ENCODE measurements around the gene UTP14A.

The UTP14A gene

DNA sequence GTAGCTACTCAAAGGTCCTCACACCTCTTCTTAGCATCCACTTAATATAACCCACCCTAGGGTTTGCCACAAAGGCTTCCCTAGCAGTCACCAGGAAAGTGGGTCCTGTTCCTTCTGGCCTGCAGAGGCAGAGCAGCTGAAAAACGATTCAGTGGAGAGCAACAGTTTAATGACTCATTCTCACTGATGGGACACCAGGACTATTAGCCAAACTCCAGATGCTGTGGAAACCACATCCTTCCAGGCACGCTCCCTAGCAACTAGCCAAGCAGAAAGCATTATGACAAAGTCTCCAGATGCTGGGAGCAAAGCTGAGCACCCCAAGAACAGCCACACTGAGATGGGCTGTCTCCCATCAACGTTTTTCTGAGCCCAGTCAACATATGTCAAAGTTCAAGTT is 30.3 kb upstream of the UTP14A start:
- H3K27me3 ChIP-seq (replicated peaks; ENCODE audit: insufficient read depth, low read length) = no peaks in the 10 kb centered on the region
- no peaks in the 10 kb centered on the region for H3K79me2 ChIP-seq (ENCODE audit: low read length)
- no peaks in the 10 kb centered on the region for H3K4me1 ChIP-seq (ENCODE audit: low read length)
- no peak overlapping the region for H2AFZ ChIP-seq (ENCODE audit: low read length)
- TF ChIP-seq EZH2phosphoT487 (IDR thresholded peaks at IDR 0.05; ENCODE audit: low read length) (no peak), EZH2 (optimal IDR thresholded peaks at IDR 0.05; ENCODE audit: low read depth, low read length) (no peak)
- TF ChIP-seq, protein P1, sequence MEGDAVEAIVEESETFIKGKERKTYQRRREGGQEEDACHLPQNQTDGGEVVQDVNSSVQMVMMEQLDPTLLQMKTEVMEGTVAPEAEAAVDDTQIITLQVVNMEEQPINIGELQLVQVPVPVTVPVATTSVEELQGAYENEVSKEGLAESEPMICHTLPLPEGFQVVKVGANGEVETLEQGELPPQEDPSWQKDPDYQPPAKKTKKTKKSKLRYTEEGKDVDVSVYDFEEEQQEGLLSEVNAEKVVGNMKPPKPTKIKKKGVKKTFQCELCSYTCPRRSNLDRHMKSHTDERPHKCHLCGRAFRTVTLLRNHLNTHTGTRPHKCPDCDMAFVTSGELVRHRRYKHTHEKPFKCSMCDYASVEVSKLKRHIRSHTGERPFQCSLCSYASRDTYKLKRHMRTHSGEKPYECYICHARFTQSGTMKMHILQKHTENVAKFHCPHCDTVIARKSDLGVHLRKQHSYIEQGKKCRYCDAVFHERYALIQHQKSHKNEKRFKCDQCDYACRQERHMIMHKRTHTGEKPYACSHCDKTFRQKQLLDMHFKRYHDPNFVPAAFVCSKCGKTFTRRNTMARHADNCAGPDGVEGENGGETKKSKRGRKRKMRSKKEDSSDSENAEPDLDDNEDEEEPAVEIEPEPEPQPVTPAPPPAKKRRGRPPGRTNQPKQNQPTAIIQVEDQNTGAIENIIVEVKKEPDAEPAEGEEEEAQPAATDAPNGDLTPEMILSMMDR (IDR thresholded peaks at IDR 0.05; ENCODE audit: low read length) = no peak
- no peak for DNase-seq
- no peak overlapping the region for H3K4me2 ChIP-seq (ENCODE audit: low read depth, low read length)
- no peak overlapping the region for H3K4me3 ChIP-seq (ENCODE audit: low read length)
- H4K20me1 ChIP-seq (ENCODE audit: insufficient read depth, low read length) = no peaks in the 10 kb centered on the region
- H3K36me3 ChIP-seq (replicated peaks; ENCODE audit: insufficient read depth, low read length) = no peaks in the 10 kb centered on the region
- no peak overlapping the region for H3K27ac ChIP-seq (ENCODE audit: low read length)
- H3K9me2 ChIP-seq (replicated peaks; ENCODE audit: insufficient read depth, low read length) = no peaks in the 10 kb centered on the region
- no peaks in the 10 kb centered on the region for H3F3A ChIP-seq (ENCODE audit: insufficient read depth, low read length)
- H3K9ac ChIP-seq (ENCODE audit: low read length) = no peak overlapping the region
- no peaks in the 10 kb centered on the region for H3K9me3 ChIP-seq (replicated peaks; ENCODE audit: insufficient read depth, low read length)

- Histone ChIP-seq H3K4me2 (ENCODE audit: low read depth, low read length) (no peak overlapping the region), H3F3A (ENCODE audit: insufficient read depth, low read length) (no peaks in the 10 kb centered on the region), H4K20me1 (ENCODE audit: insufficient read depth, low read length) (no peaks in the 10 kb centered on the region), H3K4me1 (ENCODE audit: low read length) (no peaks in the 10 kb centered on the region), H3K27ac (ENCODE audit: low read length) (no peak overlapping the region), H3K79me2 (ENCODE audit: low read length) (no peaks in the 10 kb centered on the region), H3K9me2 (replicated peaks; ENCODE audit: insufficient read depth, low read length) (no peaks in the 10 kb centered on the region), H3K4me3 (ENCODE audit: low read length) (no peak overlapping the region), H2AFZ (ENCODE audit: low read length) (no peak overlapping the region), H3K9ac (ENCODE audit: low read length) (no peak overlapping the region), H3K36me3 (replicated peaks; ENCODE audit: insufficient read depth, low read length) (no peaks in the 10 kb centered on the region), H3K9me3 (replicated peaks; ENCODE audit: insufficient read depth, low read length) (no peaks in the 10 kb centered on the region), H3K27me3 (replicated peaks; ENCODE audit: insufficient read depth, low read length) (no peaks in the 10 kb centered on the region)
- no peak for DNase-seq
- TF ChIP-seq EZH2 (optimal IDR thresholded peaks at IDR 0.05; ENCODE audit: low read depth, low read length) (no peak), EZH2phosphoT487 (IDR thresholded peaks at IDR 0.05; ENCODE audit: low read length) (no peak)
- TF ChIP-seq, protein P1 (IDR thresholded peaks at IDR 0.05; ENCODE audit: low read length) = no peak
Observed at GRCh38 chrX:129876771-129877305, 29.1 kb upstream of the UTP14A start.

DNA sequence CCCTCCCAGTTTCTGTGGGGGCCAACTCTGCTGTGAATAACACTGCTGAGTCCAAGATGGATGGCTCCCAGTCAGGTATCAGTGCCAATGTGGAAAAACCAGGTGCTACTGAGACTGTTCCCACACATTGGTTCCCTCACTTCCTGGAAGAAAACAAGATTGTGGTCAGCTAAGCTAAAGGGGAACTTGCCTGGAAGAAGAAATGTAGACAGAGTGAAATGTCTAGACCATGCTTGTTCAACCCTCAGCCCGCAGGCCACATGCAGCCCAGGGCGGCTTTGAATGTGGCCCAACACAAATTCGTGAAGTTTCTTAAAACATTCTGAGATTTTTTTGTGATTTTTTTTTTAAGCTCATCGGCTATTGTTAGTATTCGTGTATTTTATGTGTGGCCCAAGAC is 28.6 kb upstream of the UTP14A start:
- Histone ChIP-seq H3K4me1 (ENCODE audit: low read length) (no peaks in the 10 kb centered on the region), H3K27ac (ENCODE audit: low read length) (no peak overlapping the region), H3K27me3 (replicated peaks; ENCODE audit: insufficient read depth, low read length) (no peaks in the 10 kb centered on the region), H3K4me3 (ENCODE audit: low read length) (no peak overlapping the region), H3K9ac (ENCODE audit: low read length) (no peak overlapping the region), H3K9me2 (replicated peaks; ENCODE audit: insufficient read depth, low read length) (no peaks in the 10 kb centered on the region), H3F3A (ENCODE audit: insufficient read depth, low read length) (no peaks in the 10 kb centered on the region), H4K20me1 (ENCODE audit: insufficient read depth, low read length) (no peaks in the 10 kb centered on the region), H3K9me3 (replicated peaks; ENCODE audit: insufficient read depth, low read length) (no peaks in the 10 kb centered on the region), H3K79me2 (ENCODE audit: low read length) (no peaks in the 10 kb centered on the region), H2AFZ (ENCODE audit: low read length) (no peak overlapping the region), H3K4me2 (ENCODE audit: low read depth, low read length) (no peak overlapping the region), H3K36me3 (replicated peaks; ENCODE audit: insufficient read depth, low read length) (no peaks in the 10 kb centered on the region)
- TF ChIP-seq EZH2 (optimal IDR thresholded peaks at IDR 0.05; ENCODE audit: low read depth, low read length) (no peak), EZH2phosphoT487 (IDR thresholded peaks at IDR 0.05; ENCODE audit: low read length) (no peak)
- TF ChIP-seq, protein P1 (IDR thresholded peaks at IDR 0.05; ENCODE audit: low read length) = no peak
- DNase-seq = no peak

All from MM.1S (cell line).